ENCODE results near the gene PLA2G15.

DNA sequence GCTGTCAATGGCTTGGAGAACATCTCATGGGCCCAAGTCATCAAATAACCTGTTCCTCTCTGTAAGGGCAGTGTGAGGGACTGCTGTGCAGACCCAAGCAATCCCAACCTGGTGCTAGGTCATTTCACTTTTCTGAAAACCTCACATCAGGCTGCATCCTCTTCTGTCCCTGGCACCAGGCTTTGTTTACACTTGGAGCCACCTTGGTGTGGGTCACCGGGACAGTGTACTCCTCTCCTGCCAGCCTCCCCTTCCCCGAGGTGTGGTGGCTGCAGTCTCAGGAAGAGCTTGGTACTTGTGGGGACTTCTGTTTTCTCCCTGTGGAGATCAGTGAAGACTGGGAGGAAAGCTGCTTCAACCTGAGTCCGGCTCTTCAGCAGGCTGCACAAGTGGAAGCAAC is 53.1 kb downstream of the PLA2G15 start:
- TF ChIP-seq, protein P1, sequence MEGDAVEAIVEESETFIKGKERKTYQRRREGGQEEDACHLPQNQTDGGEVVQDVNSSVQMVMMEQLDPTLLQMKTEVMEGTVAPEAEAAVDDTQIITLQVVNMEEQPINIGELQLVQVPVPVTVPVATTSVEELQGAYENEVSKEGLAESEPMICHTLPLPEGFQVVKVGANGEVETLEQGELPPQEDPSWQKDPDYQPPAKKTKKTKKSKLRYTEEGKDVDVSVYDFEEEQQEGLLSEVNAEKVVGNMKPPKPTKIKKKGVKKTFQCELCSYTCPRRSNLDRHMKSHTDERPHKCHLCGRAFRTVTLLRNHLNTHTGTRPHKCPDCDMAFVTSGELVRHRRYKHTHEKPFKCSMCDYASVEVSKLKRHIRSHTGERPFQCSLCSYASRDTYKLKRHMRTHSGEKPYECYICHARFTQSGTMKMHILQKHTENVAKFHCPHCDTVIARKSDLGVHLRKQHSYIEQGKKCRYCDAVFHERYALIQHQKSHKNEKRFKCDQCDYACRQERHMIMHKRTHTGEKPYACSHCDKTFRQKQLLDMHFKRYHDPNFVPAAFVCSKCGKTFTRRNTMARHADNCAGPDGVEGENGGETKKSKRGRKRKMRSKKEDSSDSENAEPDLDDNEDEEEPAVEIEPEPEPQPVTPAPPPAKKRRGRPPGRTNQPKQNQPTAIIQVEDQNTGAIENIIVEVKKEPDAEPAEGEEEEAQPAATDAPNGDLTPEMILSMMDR (conservative IDR thresholded peaks at IDR 0.05; ENCODE audit: low read depth in 2 of 2), result no peak
- TF ChIP-seq EZH2phosphoT487 (IDR thresholded peaks at IDR 0.05; ENCODE audit: unreplicated experiment), result no peak
- TF ChIP-seq POLR2AphosphoS5 (IDR thresholded peaks at IDR 0.05; ENCODE audit: low read depth), result no peak
- TF ChIP-seq, protein P2, sequence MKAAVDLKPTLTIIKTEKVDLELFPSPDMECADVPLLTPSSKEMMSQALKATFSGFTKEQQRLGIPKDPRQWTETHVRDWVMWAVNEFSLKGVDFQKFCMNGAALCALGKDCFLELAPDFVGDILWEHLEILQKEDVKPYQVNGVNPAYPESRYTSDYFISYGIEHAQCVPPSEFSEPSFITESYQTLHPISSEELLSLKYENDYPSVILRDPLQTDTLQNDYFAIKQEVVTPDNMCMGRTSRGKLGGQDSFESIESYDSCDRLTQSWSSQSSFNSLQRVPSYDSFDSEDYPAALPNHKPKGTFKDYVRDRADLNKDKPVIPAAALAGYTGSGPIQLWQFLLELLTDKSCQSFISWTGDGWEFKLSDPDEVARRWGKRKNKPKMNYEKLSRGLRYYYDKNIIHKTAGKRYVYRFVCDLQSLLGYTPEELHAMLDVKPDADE (IDR thresholded peaks at IDR 0.05), result no peak
- TF ChIP-seq, protein P3, sequence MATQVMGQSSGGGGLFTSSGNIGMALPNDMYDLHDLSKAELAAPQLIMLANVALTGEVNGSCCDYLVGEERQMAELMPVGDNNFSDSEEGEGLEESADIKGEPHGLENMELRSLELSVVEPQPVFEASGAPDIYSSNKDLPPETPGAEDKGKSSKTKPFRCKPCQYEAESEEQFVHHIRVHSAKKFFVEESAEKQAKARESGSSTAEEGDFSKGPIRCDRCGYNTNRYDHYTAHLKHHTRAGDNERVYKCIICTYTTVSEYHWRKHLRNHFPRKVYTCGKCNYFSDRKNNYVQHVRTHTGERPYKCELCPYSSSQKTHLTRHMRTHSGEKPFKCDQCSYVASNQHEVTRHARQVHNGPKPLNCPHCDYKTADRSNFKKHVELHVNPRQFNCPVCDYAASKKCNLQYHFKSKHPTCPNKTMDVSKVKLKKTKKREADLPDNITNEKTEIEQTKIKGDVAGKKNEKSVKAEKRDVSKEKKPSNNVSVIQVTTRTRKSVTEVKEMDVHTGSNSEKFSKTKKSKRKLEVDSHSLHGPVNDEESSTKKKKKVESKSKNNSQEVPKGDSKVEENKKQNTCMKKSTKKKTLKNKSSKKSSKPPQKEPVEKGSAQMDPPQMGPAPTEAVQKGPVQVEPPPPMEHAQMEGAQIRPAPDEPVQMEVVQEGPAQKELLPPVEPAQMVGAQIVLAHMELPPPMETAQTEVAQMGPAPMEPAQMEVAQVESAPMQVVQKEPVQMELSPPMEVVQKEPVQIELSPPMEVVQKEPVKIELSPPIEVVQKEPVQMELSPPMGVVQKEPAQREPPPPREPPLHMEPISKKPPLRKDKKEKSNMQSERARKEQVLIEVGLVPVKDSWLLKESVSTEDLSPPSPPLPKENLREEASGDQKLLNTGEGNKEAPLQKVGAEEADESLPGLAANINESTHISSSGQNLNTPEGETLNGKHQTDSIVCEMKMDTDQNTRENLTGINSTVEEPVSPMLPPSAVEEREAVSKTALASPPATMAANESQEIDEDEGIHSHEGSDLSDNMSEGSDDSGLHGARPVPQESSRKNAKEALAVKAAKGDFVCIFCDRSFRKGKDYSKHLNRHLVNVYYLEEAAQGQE (IDR thresholded peaks at IDR 0.05; ENCODE audit: unreplicated experiment), result no peak
- no peak for TF ChIP-seq CREB1 (CRISPR knock-in tag; IDR thresholded peaks at IDR 0.05; ENCODE audit: low read depth)
- TF ChIP-seq EZH2 (IDR thresholded peaks at IDR 0.05; ENCODE audit: low read depth, unreplicated experiment), result no peak

Data from GM23338 (cell line).